ENCODE data around the gene DTNB. TPM values are rescaled to one million over a fixed set of nuclear protein-coding genes. Genes with fewer than 3 reads are reported as not detected.
"Not testable (repeated sequence)": the region's sequence is repeated elsewhere in the genome, so short reads cannot be mapped to it uniquely, and the experiment has no call there.

Gene DTNB
- total RNA-seq, 1 experiment from 2014 or later: 26.3 TPM

- CTCF ChIA-PET: interaction anchor here (1.4 kb wide), 1 partner anchor 10 kb away, joined by 5 read pairs; no protein-coding TSS in a partner anchor
- H3K36me3 Mint-ChIP-seq (ENCODE audit: insufficient read depth, unreplicated experiment): peaks cover 8% of the 10 kb centered on the region
These were observed 116.0 kb downstream of the DTNB start for GRCh38 chr2:25557179-25558036.

GRCh38 chr2:25552318-25552717 lies 121.1 kb downstream of the DTNB start:
- Mint-ChIP-seq H3K36me3 (ENCODE audit: insufficient read depth, unreplicated experiment) (no peaks in the 10 kb centered on the region), H3K9me3 (ENCODE audit: unreplicated experiment) (no peaks in the 10 kb centered on the region), H3K27ac (ENCODE audit: low read depth, unreplicated experiment) (no peak overlapping the region), H3K4me3 (ENCODE audit: unreplicated experiment) (no peak overlapping the region), H3K4me1 (ENCODE audit: insufficient read depth, unreplicated experiment) (no peaks in the 10 kb centered on the region), H3K27me3 (ENCODE audit: insufficient read depth, unreplicated experiment) (no peaks in the 10 kb centered on the region)
- ChIA-PET CTCF (interaction anchor here (1.1 kb wide), 1 partner anchor 14 kb away, joined by 5 read pairs; no protein-coding TSS in a partner anchor), POLR2A (no interaction called here)
- intact Hi-C loops (cut with micrococcal nuclease): no loop called here
- TF ChIP-seq CTCF (IDR thresholded peaks at IDR 0.05; ENCODE audit: unreplicated experiment): no peak
- DNase-seq (ENCODE audit: unreplicated experiment): no peak
- no TSS peak for BruUV-seq (replicated peaks)

More at GRCh38 chr2:25557179-25558036, 116.0 kb downstream of the DTNB start:
- Mint-ChIP-seq H3K9me3 (ENCODE audit: unreplicated experiment) (no peaks in the 10 kb centered on the region), H3K27me3 (ENCODE audit: insufficient read depth, unreplicated experiment) (no peaks in the 10 kb centered on the region), H3K27ac (ENCODE audit: low read depth, unreplicated experiment) (no peak overlapping the region), H3K4me3 (ENCODE audit: unreplicated experiment) (no peak overlapping the region), H3K4me1 (ENCODE audit: insufficient read depth, unreplicated experiment) (no peaks in the 10 kb centered on the region)
- TF ChIP-seq CTCF (IDR thresholded peaks at IDR 0.05; ENCODE audit: unreplicated experiment): no peak
- POLR2A ChIA-PET: interaction anchor here (1.4 kb wide), 1 partner anchor 25 kb away, joined by 3 read pairs; no protein-coding TSS in a partner anchor
- intact Hi-C loops (cut with micrococcal nuclease): no loop called here
- no peak for DNase-seq (ENCODE audit: unreplicated experiment)
- BruUV-seq (replicated peaks): no TSS peak

GRCh38 chr2:25551316-25551715 lies 122.1 kb downstream of the DTNB start:
- Mint-ChIP-seq H3K27ac (ENCODE audit: low read depth, unreplicated experiment) (no peak overlapping the region), H3K27me3 (ENCODE audit: insufficient read depth, unreplicated experiment) (no peaks in the 10 kb centered on the region), H3K4me3 (ENCODE audit: unreplicated experiment) (no peak overlapping the region), H3K9me3 (ENCODE audit: unreplicated experiment) (no peaks in the 10 kb centered on the region), H3K36me3 (ENCODE audit: insufficient read depth, unreplicated experiment) (no peaks in the 10 kb centered on the region), H3K4me1 (ENCODE audit: insufficient read depth, unreplicated experiment) (no peaks in the 10 kb centered on the region)
- BruUV-seq (replicated peaks): no TSS peak
- intact Hi-C loops (cut with micrococcal nuclease): no loop called here
- no peak for TF ChIP-seq CTCF (IDR thresholded peaks at IDR 0.05; ENCODE audit: unreplicated experiment)
- no peak for DNase-seq (ENCODE audit: unreplicated experiment)
- POLR2A ChIA-PET: no interaction called here
- CTCF ChIA-PET: interaction anchor here (0.6 to 1.1 kb wide), 3 partner anchors 15 to 30 kb away, joined by 3 to 5 read pairs (median 3); no protein-coding TSS in a partner anchor

GRCh38 chr2:25549571-25549970 lies 123.8 kb downstream of the DTNB start:
- DNase-seq (ENCODE audit: unreplicated experiment); H3K9me3 Mint-ChIP-seq (ENCODE audit: unreplicated experiment); H3K27ac Mint-ChIP-seq (ENCODE audit: low read depth, unreplicated experiment); BruUV-seq (replicated peaks); H3K36me3 Mint-ChIP-seq (ENCODE audit: insufficient read depth, unreplicated experiment); H3K4me1 Mint-ChIP-seq (ENCODE audit: insufficient read depth, unreplicated experiment); CTCF ChIA-PET; POLR2A ChIA-PET; H3K4me3 Mint-ChIP-seq (ENCODE audit: unreplicated experiment); intact Hi-C loops (cut with micrococcal nuclease); H3K27me3 Mint-ChIP-seq (ENCODE audit: insufficient read depth, unreplicated experiment): not testable (repeated sequence)
